ENCODE results near the gene CBLC.

DNA sequence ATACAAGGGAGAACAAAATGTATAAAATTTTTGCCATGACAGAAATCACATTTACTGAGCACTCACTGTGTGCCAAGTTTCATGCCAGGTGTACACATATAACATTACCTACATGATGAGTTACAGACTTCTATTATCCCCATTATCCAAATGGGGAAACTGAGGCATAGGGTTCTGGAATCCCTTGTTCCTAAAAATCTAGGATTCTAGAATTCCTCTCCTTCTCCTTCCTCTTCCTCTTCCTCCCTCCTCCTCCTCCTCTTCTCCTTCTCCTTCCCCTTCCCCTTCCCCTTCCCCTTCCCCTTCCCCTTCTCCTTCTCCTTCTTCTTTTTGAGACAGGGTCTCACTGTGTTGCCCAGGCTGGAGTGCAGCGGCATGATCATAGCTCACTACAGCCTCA is 43.3 kb upstream of the CBLC start:
- TF ChIP-seq, protein P1, sequence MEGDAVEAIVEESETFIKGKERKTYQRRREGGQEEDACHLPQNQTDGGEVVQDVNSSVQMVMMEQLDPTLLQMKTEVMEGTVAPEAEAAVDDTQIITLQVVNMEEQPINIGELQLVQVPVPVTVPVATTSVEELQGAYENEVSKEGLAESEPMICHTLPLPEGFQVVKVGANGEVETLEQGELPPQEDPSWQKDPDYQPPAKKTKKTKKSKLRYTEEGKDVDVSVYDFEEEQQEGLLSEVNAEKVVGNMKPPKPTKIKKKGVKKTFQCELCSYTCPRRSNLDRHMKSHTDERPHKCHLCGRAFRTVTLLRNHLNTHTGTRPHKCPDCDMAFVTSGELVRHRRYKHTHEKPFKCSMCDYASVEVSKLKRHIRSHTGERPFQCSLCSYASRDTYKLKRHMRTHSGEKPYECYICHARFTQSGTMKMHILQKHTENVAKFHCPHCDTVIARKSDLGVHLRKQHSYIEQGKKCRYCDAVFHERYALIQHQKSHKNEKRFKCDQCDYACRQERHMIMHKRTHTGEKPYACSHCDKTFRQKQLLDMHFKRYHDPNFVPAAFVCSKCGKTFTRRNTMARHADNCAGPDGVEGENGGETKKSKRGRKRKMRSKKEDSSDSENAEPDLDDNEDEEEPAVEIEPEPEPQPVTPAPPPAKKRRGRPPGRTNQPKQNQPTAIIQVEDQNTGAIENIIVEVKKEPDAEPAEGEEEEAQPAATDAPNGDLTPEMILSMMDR (IDR thresholded peaks at IDR 0.05), result no peak
- no peak for TF ChIP-seq POLR2A (IDR thresholded peaks at IDR 0.05)
